Hepatocyte (in vitro differentiated cells): ENCODE results near the gene ERBB2. TPM values are rescaled to one million over a fixed set of nuclear protein-coding genes. Genes with fewer than 3 reads are reported as not detected.

Experiments used
- DNase-seq: peaks from one replicate; pipeline ENCODE4 v3.0.0-alpha.2; 2016; ENCODE audit warnings: low spot score
- H2AFZ ChIP-seq: fragments of 200-600 bp; sonication (generic); 2 replicates; pipeline ENCODE4 v1.6.0; 2016; ENCODE audit warnings: antibody characterized with exemption, mild to moderate bottlenecking
- H3K27ac ChIP-seq: fragments of 200-600 bp; sonication (generic); 2 replicates; pipeline ENCODE4 v1.5.1; 2016; ENCODE audit warnings: mild to moderate bottlenecking
- H3K27me3 ChIP-seq: fragments of 200-600 bp; sonication (generic); 2 replicates; pipeline ENCODE4 v1.6.1; 2016
- H3K36me3 ChIP-seq: fragments of 200-600 bp; sonication (generic); replicated peaks from 2 replicates; pipeline ENCODE4 v1.5.1; 2016; ENCODE audit warnings: low read depth; ENCODE audit not compliant: insufficient read depth
- H3K4me1 ChIP-seq: fragments of 200-600 bp; sonication (generic); 2 replicates; pipeline ENCODE4 v1.5.1; 2016; ENCODE audit warnings: mild to moderate bottlenecking, moderate library complexity; ENCODE audit not compliant: insufficient read depth
- H3K4me2 ChIP-seq: fragments of 200-600 bp; sonication (generic); 2 replicates; pipeline ENCODE4 v1.6.0; 2016
- H3K4me3 ChIP-seq: fragments of 200-600 bp; sonication (generic); 2 replicates; pipeline ENCODE4 v1.5.1; 2016; ENCODE audit warnings: mild to moderate bottlenecking
- H3K79me2 ChIP-seq: fragments of 200-600 bp; sonication (generic); 2 replicates; pipeline ENCODE4 v1.6.0; 2017; ENCODE audit warnings: mild to moderate bottlenecking
- H3K9me2 ChIP-seq: fragments of 200-600 bp; sonication (generic); replicated peaks from 2 replicates; pipeline ENCODE4 v1.6.0; 2017; ENCODE audit warnings: mild to moderate bottlenecking; ENCODE audit not compliant: insufficient read depth
- H3K9me3 ChIP-seq: fragments of 200-600 bp; sonication (generic); 2 replicates; pipeline ENCODE4 v1.5.1; 2016; ENCODE audit warnings: low read depth, mild to moderate bottlenecking
- H4K20me1 ChIP-seq: fragments of 200-600 bp; sonication (generic); 2 replicates; pipeline ENCODE4 v1.6.0; 2016; ENCODE audit warnings: mild to moderate bottlenecking; ENCODE audit not compliant: insufficient read depth, poor library complexity, severe bottlenecking
- EZH2 ChIP-seq: fragments of 200-600 bp; sonication (generic); IDR thresholded peaks from 2 replicates; pipeline ENCODE4 v1.6.1; 2016; ENCODE audit warnings: antibody characterized with exemption, mild to moderate bottlenecking, borderline replicate concordance
- EZH2phosphoT487 ChIP-seq: fragments of 200-600 bp; sonication (generic); IDR thresholded peaks from one replicate; pipeline ENCODE4 v1.6.1; 2018; ENCODE audit warnings: antibody characterized with exemption, mild to moderate bottlenecking, low read depth, moderate library complexity; ENCODE audit not compliant: unreplicated experiment, severe bottlenecking
- WGBS: methylation state at CpG from one replicate; pipeline ENCODE4 v1.1.6; 2016; ENCODE audit warnings: low lambda C conversion rate; ENCODE audit errors: missing lambda C conversion rate; 5-methylcytosine and 5-hydroxymethylcytosine counted together
- polyA plus RNA-seq: library from polyadenylated mRNA; unstranded; fragments of >200 nt; fragmentation: Nextera tagmentation; extraction: Ambion mirVana; gene quantifications from 2 replicates; pipeline ENCODE4 v1.2.1, GENCODE V29; 2016
- total RNA-seq: library from RNA; depleted of rRNA; stranded (reverse); fragments of >200 nt; gene quantifications from 2 replicates; pipeline ENCODE4 v1.2.3, GENCODE V29; 2014
- TF ChIP-seq, protein P1 (sequence below): fragments of 200-600 bp; sonication (generic); IDR thresholded peaks from 2 replicates; pipeline ENCODE4 v1.5.1; 2016; ENCODE audit warnings: antibody characterized with exemption, mild to moderate bottlenecking; ENCODE audit not compliant: poor library complexity

The ERBB2 gene
- total and polyA plus RNA-seq, 2 experiments from 2014 or later, result 76.4 to 93.1 TPM

DNA sequence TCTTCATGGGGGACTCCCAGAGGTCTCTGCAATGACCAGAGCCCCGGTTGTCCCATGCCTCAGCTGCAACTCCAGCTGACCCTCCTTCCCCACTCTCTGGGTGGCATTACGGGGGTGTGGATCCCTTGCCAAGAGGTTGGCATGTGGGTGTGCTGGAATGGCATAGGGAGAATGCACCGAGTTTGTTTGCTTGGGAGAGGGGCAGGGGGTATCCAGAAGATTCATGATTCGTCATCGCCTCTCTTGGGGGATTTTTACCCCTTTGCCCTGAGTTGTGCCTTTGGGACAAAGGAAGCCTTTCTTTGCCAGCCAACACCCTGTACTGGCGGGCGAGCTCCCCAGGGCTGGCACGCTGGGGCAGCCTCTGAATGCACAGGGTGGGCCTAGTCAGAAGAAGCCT lies 6.5 kb downstream of the ERBB2 start:
- Histone ChIP-seq H3K4me1 (peaks cover 45% of the 10 kb centered on the region), H3K4me2 (no peak overlapping the region), H3K27me3 (no peaks in the 10 kb centered on the region), H3K9me3 (no peaks in the 10 kb centered on the region), H3K79me2 (peaks cover 57% of the 10 kb centered on the region), H3K9me2 (no peaks in the 10 kb centered on the region), H3K27ac (no peak overlapping the region), H4K20me1 (peaks cover 52% of the 10 kb centered on the region), H3K4me3 (no peak overlapping the region), H2AFZ (no peak overlapping the region), H3K36me3 (no peaks in the 10 kb centered on the region)
- no peak for TF ChIP-seq EZH2
- no peak for DNase-seq
- 97% methylated on average over 8 of the region's 8 CpGs for WGBS

GRCh38 chr17:39706921-39707337 lies 7.1 kb downstream of the ERBB2 start:
- TF ChIP-seq EZH2 (no peak), EZH2phosphoT487 (no peak)
- TF ChIP-seq, protein P1, sequence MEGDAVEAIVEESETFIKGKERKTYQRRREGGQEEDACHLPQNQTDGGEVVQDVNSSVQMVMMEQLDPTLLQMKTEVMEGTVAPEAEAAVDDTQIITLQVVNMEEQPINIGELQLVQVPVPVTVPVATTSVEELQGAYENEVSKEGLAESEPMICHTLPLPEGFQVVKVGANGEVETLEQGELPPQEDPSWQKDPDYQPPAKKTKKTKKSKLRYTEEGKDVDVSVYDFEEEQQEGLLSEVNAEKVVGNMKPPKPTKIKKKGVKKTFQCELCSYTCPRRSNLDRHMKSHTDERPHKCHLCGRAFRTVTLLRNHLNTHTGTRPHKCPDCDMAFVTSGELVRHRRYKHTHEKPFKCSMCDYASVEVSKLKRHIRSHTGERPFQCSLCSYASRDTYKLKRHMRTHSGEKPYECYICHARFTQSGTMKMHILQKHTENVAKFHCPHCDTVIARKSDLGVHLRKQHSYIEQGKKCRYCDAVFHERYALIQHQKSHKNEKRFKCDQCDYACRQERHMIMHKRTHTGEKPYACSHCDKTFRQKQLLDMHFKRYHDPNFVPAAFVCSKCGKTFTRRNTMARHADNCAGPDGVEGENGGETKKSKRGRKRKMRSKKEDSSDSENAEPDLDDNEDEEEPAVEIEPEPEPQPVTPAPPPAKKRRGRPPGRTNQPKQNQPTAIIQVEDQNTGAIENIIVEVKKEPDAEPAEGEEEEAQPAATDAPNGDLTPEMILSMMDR, result no peak
- no peak overlapping the region for H2AFZ ChIP-seq
- DNase-seq, result no peak
- H3K9me2 ChIP-seq, result no peaks in the 10 kb centered on the region
- 96% methylated on average over 7 of the region's 7 CpGs for whole genome bisulfite sequencing
- H3K4me2 ChIP-seq, result no peak overlapping the region
- no peaks in the 10 kb centered on the region for H3K9me3 ChIP-seq
- H3K27me3 ChIP-seq, result no peaks in the 10 kb centered on the region
- H3K4me1 ChIP-seq, result peaks cover 39% of the 10 kb centered on the region
- no peak overlapping the region for H3K27ac ChIP-seq
- H3K79me2 ChIP-seq, result peaks cover 51% of the 10 kb centered on the region
- H3K36me3 ChIP-seq, result no peaks in the 10 kb centered on the region
- H3K4me3 ChIP-seq, result no peak overlapping the region
- peaks cover 46% of the 10 kb centered on the region for H4K20me1 ChIP-seq

DNA sequence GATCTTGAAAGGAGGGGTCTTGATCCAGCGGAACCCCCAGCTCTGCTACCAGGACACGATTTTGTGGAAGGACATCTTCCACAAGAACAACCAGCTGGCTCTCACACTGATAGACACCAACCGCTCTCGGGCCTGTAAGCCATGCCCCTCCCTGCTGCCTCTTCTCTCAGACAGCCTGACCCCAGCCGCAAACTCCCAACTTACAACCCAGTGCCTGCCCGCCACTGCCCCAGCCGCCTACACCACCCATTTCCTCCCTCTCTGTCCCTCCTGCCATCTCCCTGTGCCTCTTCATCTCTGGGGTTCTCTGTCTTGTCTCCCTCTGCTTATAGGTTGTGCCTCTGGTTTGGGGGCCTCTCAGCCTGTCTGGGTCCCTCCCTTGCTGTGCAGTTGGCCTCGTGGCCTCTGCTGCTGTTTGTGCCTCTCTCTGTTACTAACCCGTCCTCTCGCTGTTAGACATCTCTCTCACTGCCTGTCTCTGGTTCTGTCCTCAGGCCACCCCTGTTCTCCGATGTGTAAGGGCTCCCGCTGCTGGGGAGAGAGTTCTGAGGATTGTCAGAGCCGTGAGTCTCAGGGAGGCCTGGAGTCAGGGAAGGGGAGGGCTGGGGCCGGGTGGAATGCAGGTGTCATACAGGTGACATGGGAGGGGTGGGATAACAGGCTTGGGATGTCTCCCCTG lies 9.6 kb downstream of the ERBB2 start:
- no peak for DNase-seq
- Histone ChIP-seq H3K9me3 (no peaks in the 10 kb centered on the region), H3K27ac (no peak overlapping the region)

More for the DNA sequence above, 9.6 kb downstream of the ERBB2 start:
- Histone ChIP-seq H2AFZ (no peak overlapping the region), H3K4me2 (no peak overlapping the region), H3K27me3 (no peaks in the 10 kb centered on the region), H3K9me2 (no peaks in the 10 kb centered on the region), H4K20me1 (peaks cover 22% of the 10 kb centered on the region), H3K4me3 (no peak overlapping the region), H3K79me2 (peaks cover 26% of the 10 kb centered on the region), H3K4me1 (peaks cover 17% of the 10 kb centered on the region), H3K36me3 (no peaks in the 10 kb centered on the region)
- WGBS, result 97% methylated on average over 13 of the region's 14 CpGs
- TF ChIP-seq EZH2phosphoT487 (no peak), EZH2 (no peak)
- TF ChIP-seq, protein P1, result no peak
